IMR-90 (cell line): ENCODE results near the gene GPR160. TPM values are rescaled to one million over a fixed set of nuclear protein-coding genes. Genes with fewer than 3 reads are reported as not detected.

Experiments
- ATAC-seq: fragments of 200-7000 bp; cut with Tn5 transposase; 2 replicates; pipeline ENCODE4 v1.9.1; 2020; ENCODE audit warnings: low read depth, mild to moderate bottlenecking, moderate library complexity
- BruUV-seq: library from RNA; stranded (reverse); fragments of 400-500 nt; replicated peaks from 2 replicates; lab custom pipeline; 2021; lab: Mats Ljungman, UMichigan
- CTCF ChIA-PET: fragments of 300-600 bp; formaldehyde crosslinking; extraction: SDS; loops from one replicate; lab custom pipeline; 2021; ENCODE audit warnings: antibody characterized with exemption; lab: Yijun Ruan, JAX
- POLR2A ChIA-PET: fragments of 300-600 bp; sonication (Branson Sonifier 250); formaldehyde crosslinking; loops from one replicate; lab custom pipeline; 2022; ENCODE audit warnings: antibody characterized with exemption; ENCODE audit not compliant: unreplicated experiment; lab: Charles Lee
- DNase-seq: peaks from one replicate; pipeline ENCODE4 v3.0.0; 2013
- H2AFZ ChIP-seq: replicated peaks from 2 replicates; pipeline ENCODE3; 2013; ENCODE audit warnings: low read length, mild to moderate bottlenecking; ENCODE audit not compliant: poor library complexity
- H2AK5ac ChIP-seq: 2 replicates; pipeline ENCODE4 v1.6.1; 2013; ENCODE audit warnings: low read depth, low read length, inconsistent platforms
- H2AK9ac ChIP-seq: replicated peaks from 2 replicates; pipeline ENCODE3; 2013; ENCODE audit warnings: mild to moderate bottlenecking, low read depth, low read length, moderate library complexity; ENCODE audit not compliant: poor library complexity
- H2BK120ac ChIP-seq: 2 replicates; pipeline ENCODE4 v1.6.1; 2013; ENCODE audit warnings: low read depth, low read length, inconsistent platforms
- H2BK15ac ChIP-seq: 3 replicates; pipeline ENCODE4 v1.6.1; 2013; ENCODE audit warnings: low read depth, low read length, inconsistent platforms
- H2BK20ac ChIP-seq: 2 replicates; pipeline ENCODE4 v1.6.1; 2013; ENCODE audit warnings: low read depth, mild to moderate bottlenecking, inconsistent platforms, low read length, moderate library complexity
- H2BK5ac ChIP-seq: 2 replicates; pipeline ENCODE4 v1.6.1; 2013; ENCODE audit warnings: mild to moderate bottlenecking, low read depth, low read length, inconsistent platforms; ENCODE audit not compliant: poor library complexity, severe bottlenecking
- H3K14ac ChIP-seq: replicated peaks from 2 replicates; pipeline ENCODE4 v1.6.1; 2013; ENCODE audit warnings: low read depth, low read length, inconsistent platforms
- H3K18ac ChIP-seq: 2 replicates; pipeline ENCODE4 v1.6.1; 2013; ENCODE audit warnings: low read depth, low read length, control low read depth
- H3K23ac ChIP-seq: 2 replicates; pipeline ENCODE4 v1.6.1; 2013; ENCODE audit warnings: low read depth, low read length, inconsistent platforms
- H3K27ac ChIP-seq: 2 replicates; pipeline ENCODE4 v1.5.1; 2013; ENCODE audit warnings: mild to moderate bottlenecking, control low read depth, low read length; ENCODE audit not compliant: insufficient read depth
- H3K27me3 ChIP-seq: 2 replicates; pipeline ENCODE4 v1.6.1; 2013; ENCODE audit warnings: low read length; ENCODE audit not compliant: control insufficient read depth, insufficient read depth
- H3K36me3 ChIP-seq: 2 replicates; pipeline ENCODE4 v1.6.1; 2013; ENCODE audit warnings: low read length, mixed read lengths; ENCODE audit not compliant: control insufficient read depth, insufficient read depth
- H3K4ac ChIP-seq: 2 replicates; pipeline ENCODE4 v1.6.1; 2013; ENCODE audit warnings: low read depth, low read length, inconsistent platforms
- H3K4me1 ChIP-seq: 2 replicates; pipeline ENCODE4 v1.6.1; 2013; ENCODE audit warnings: low read length, mixed read lengths; ENCODE audit not compliant: control insufficient read depth, insufficient read depth
- H3K4me2 ChIP-seq: 2 replicates; pipeline ENCODE4 v1.6.1; 2013; ENCODE audit warnings: low read depth, mild to moderate bottlenecking, control low read depth, low read length, moderate library complexity
- H3K4me3 ChIP-seq: 2 replicates; pipeline ENCODE4 v1.5.1; 2013; ENCODE audit warnings: low read depth, mild to moderate bottlenecking, control low read depth, low read length, moderate library complexity; ENCODE audit not compliant: insufficient read depth
- H3K56ac ChIP-seq: 2 replicates; pipeline ENCODE4 v1.6.1; 2013; ENCODE audit warnings: low read length, inconsistent platforms; ENCODE audit not compliant: insufficient read depth; ENCODE audit errors: extremely low read depth
- H3K79me1 ChIP-seq, 2 experiments: 2 replicates each; pipeline ENCODE4 v1.6.1; 2013; ENCODE audit warnings: low read length in 2 of 2, inconsistent platforms in 1 of 2, low read depth in 1 of 2
- H3K9ac ChIP-seq: 2 replicates; pipeline ENCODE4 v1.6.1; 2013; ENCODE audit warnings: low read depth, low read length, control low read depth
- H3K9me1 ChIP-seq: 2 replicates; pipeline ENCODE4 v1.6.1; 2013; ENCODE audit warnings: low read length, inconsistent platforms; ENCODE audit not compliant: insufficient read depth
- H3K9me3 ChIP-seq: 2 replicates; pipeline ENCODE4 v1.6.1; 2013; ENCODE audit warnings: low read length; ENCODE audit not compliant: control insufficient read depth, insufficient read depth
- H4K20me1 ChIP-seq: 2 replicates; pipeline ENCODE4 v1.6.1; 2013; ENCODE audit warnings: low read length, inconsistent platforms; ENCODE audit not compliant: insufficient read depth
- H4K5ac ChIP-seq: 2 replicates; pipeline ENCODE4 v1.6.1; 2013; ENCODE audit warnings: mild to moderate bottlenecking, low read depth, low read length, control low read depth
- H4K8ac ChIP-seq, 2 experiments: 2 replicates each; pipeline ENCODE4 v1.6.1; 2013; ENCODE audit warnings: low read depth in 2 of 2, low read length in 2 of 2, control low read depth in 1 of 2, inconsistent platforms in 1 of 2
- H4K91ac ChIP-seq: 2 replicates; pipeline ENCODE4 v1.6.1; 2013; ENCODE audit warnings: low read depth, low read length, inconsistent platforms; ENCODE audit not compliant: insufficient read depth
- BHLHE40 ChIP-seq: fragments of 150-350 bp; IDR thresholded peaks from 2 replicates; pipeline ENCODE4 v1.6.1; 2016; ENCODE audit warnings: mild to moderate bottlenecking, low read depth, low read length
- ELK1 ChIP-seq: fragments of 150-350 bp; IDR thresholded peaks from 2 replicates; pipeline ENCODE4 v1.6.1; 2016; ENCODE audit warnings: low read depth, mild to moderate bottlenecking, low read length, moderate library complexity, borderline replicate concordance
- FOS ChIP-seq: fragments of 150-350 bp; IDR thresholded peaks from 2 replicates; pipeline ENCODE4 v1.6.1; 2016; ENCODE audit warnings: low read depth, low read length
- MXI1 ChIP-seq: IDR thresholded peaks from 2 replicates; pipeline ENCODE4 v1.6.1; 2012; ENCODE audit warnings: low read depth, mild to moderate bottlenecking, low read length, moderate library complexity, borderline replicate concordance
- RAD21 ChIP-seq: IDR thresholded peaks from 2 replicates; pipeline ENCODE4 v1.6.1; 2012; ENCODE audit warnings: low read length, improper control_type of control experiment
- USF2 ChIP-seq: fragments of 150-350 bp; IDR thresholded peaks from 2 replicates; pipeline ENCODE4 v1.6.1; 2017; ENCODE audit warnings: mild to moderate bottlenecking, antibody characterized with exemption, low read length, low read depth
- WGBS, 2 experiments: methylation state at CpG; one replicate each; pipeline versions ENCODE4 v1.1.5 to v1.1.7; 2013; ENCODE audit warnings: missing lambda C conversion rate in 2 of 2; ENCODE audit not compliant: insufficient read length in 1 of 2; ENCODE audit errors: extremely low coverage in 2 of 2; 5-methylcytosine and 5-hydroxymethylcytosine counted together
- dilution Hi-C: fragments of 300-500 bp; cut with HindIII; formaldehyde crosslinking; loops from one replicate; pipeline ENCODE4 v1.14.3; 2018; ENCODE audit warnings: low sequenced_read_pairs; ENCODE audit not compliant: unreplicated experiment
- in situ Hi-C: fragments of 300-500 bp; cut with MboI; formaldehyde crosslinking; loops from 3 replicates; pipeline ENCODE4 v1.14.3; 2019; ENCODE audit warnings: low sequenced_read_pairs, inconsistent platforms, mixed read lengths
- intact Hi-C: fragments of 100-400 bp; cut with micrococcal nuclease; formaldehyde crosslinking; loops from 2 replicates; pipeline ENCODE4 v1.10.0; 2022
- polyA plus RNA-seq, 3 experiments: library from polyadenylated mRNA; depleted of rRNA; stranded (reverse); fragments of >200 nt; gene quantifications; 2 replicates each; pipeline ENCODE4 v1.2.3, GENCODE V29; 2012; ENCODE audit warnings: low replicate concordance in 1 of 3
- total RNA-seq: library from RNA; depleted of rRNA; stranded (reverse); fragments of >200 nt; gene quantifications from 2 replicates; pipeline ENCODE4 v1.2.3, GENCODE V29; 2012

GPR160 gene
- total and polyA plus RNA-seq, 2 of the 4 experiments (the other 2 are of a cell fraction), result 0.09 to 0.18 TPM

- POLR2A ChIA-PET, result no interaction called here
- Histone ChIP-seq H2BK20ac (no peak overlapping the region), H2BK15ac (no peak overlapping the region), H4K20me1 (no peaks in the 10 kb centered on the region), H3K18ac (no peak overlapping the region), H3K4me2 (no peak overlapping the region), H2AFZ (no peak overlapping the region), H3K14ac (no peak overlapping the region), H3K4ac (no peak overlapping the region), H3K4me1 (peaks cover 2% of the 10 kb centered on the region), H4K5ac (no peak overlapping the region), H3K36me3 (peaks cover 24% of the 10 kb centered on the region), H3K9ac (no peak overlapping the region), H3K9me3 (peaks cover 3% of the 10 kb centered on the region), H3K79me1 (peaks cover 21 to 35% of the 10 kb centered on the region in 2 experiments), H3K27me3 (no peaks in the 10 kb centered on the region), H3K56ac (no peak overlapping the region), H2AK9ac (no peak overlapping the region), H2BK120ac (no peak overlapping the region), H3K4me3 (no peak overlapping the region), H3K23ac (no peak overlapping the region), H4K91ac (no peak overlapping the region), H3K9me1 (0 out of 2 replicates have a peak, but pooled peaks cover 9% of the 10 kb centered on the region), H2BK5ac (no peak overlapping the region), H3K27ac (no peak overlapping the region), H2AK5ac (no peak overlapping the region), H4K8ac (no peak overlapping the region)
- CTCF ChIA-PET, result interaction anchor here (0.6 kb wide), 1 partner anchor 30 kb away, joined by 5 read pairs; no protein-coding TSS in a partner anchor
- intact Hi-C loops, result no loop called here
- in situ Hi-C loops, result no loop called here
- no TSS peak for BruUV-seq
- DNase-seq (no peak), ATAC-seq (peak; percentile 11; the same call in 1 of the 2 replicates)
- dilution Hi-C loops, result no loop called here
- no peak for TF ChIP-seq MXI1
- no peak for TF ChIP-seq ELK1
- TF ChIP-seq BHLHE40, result no peak
- TF ChIP-seq RAD21, result no peak
- TF ChIP-seq USF2, result no peak
- no peak for TF ChIP-seq FOS
- WGBS, 2 experiments, result no CpG with 5 or more reads among the region's 4 CpGs
Observed at GRCh38 chr3:170128259-170128976, 90.6 kb downstream of the GPR160 start.
